A549 (cell line): ENCODE results near the gene SH3RF1. TPM values are rescaled to one million over a fixed set of nuclear protein-coding genes. Genes with fewer than 3 reads are reported as not detected.

Source experiments
- ATAC-seq, 2 experiments: fragments of 200-7000 bp in 1 of 2; fragments of >200 bp in 1 of 2; cut with Nextera tagmentation in 1 of 2; cut with Tn5 transposase in 1 of 2; 3 replicates each; pipeline versions ENCODE4 v1.8.0 to v1.9.1; 2018 to 2020; ENCODE audit warnings: mild to moderate bottlenecking in 1 of 2, moderate library complexity in 1 of 2
- CTCF ChIA-PET: fragments of 300-600 bp; sonication (Branson Sonifier 250); formaldehyde crosslinking; extraction: SDS; loops from one replicate; lab custom pipeline; 2021; ENCODE audit warnings: antibody characterized with exemption, inconsistent platforms; lab: Yijun Ruan, JAX
- POLR2A ChIA-PET: fragments of 350-600 bp; formaldehyde crosslinking; extraction: SDS; loops from one replicate; lab custom pipeline; 2021; ENCODE audit warnings: antibody characterized with exemption, inconsistent platforms; lab: Yijun Ruan, JAX
- DNase-seq, 2 experiments: peaks; one replicate each; pipeline versions ENCODE4 v3.0.0 to v3.0.0-alpha.2; 2011 to 2016; ENCODE audit warnings: low read depth in 1 of 2, low spot score in 1 of 2
- FAIRE-seq: peaks from 2 replicates; lab custom pipeline; 2011; peaks lifted over from hg19 to GRCh38; lab: Jason Lieb, UNC
- H3K27ac ChIP-seq, 2 experiments: fragments of >200 bp; sonication (Bioruptor Twin); formaldehyde crosslinking; 3 replicates each; pipeline ENCODE4 v1.5.1; 2016 to 2017
- H3K4me1 ChIP-seq: fragments of >200 bp; sonication (Bioruptor Twin); formaldehyde crosslinking; 3 replicates; pipeline ENCODE4 v1.6.1; 2016
- H3K4me2 ChIP-seq: fragments of >200 bp; sonication (Bioruptor Twin); formaldehyde crosslinking; 3 replicates; pipeline ENCODE4 v1.6.1; 2016
- H3K4me3 ChIP-seq: fragments of >200 bp; sonication (Bioruptor Twin); formaldehyde crosslinking; 3 replicates; pipeline ENCODE4 v1.5.1; 2016
- H3K9me3 ChIP-seq: fragments of >200 bp; sonication (Bioruptor Twin); formaldehyde crosslinking; 3 replicates; pipeline ENCODE4 v1.6.1; 2016
- CBX2 ChIP-seq: fragments of 200-600 bp; sonication (generic); IDR thresholded peaks from 2 replicates; pipeline ENCODE4 v1.6.1; 2016; ENCODE audit warnings: low read depth, mild to moderate bottlenecking, borderline replicate concordance
- CHD2 ChIP-seq: fragments of 150-350 bp; IDR thresholded peaks from 2 replicates; pipeline ENCODE4 v1.6.1; 2014; ENCODE audit warnings: low read length; ENCODE audit not compliant: partially characterized antibody
- CHD4 ChIP-seq: fragments of 200-600 bp; sonication (generic); IDR thresholded peaks from 2 replicates; pipeline ENCODE4 v1.6.1; 2016; ENCODE audit warnings: antibody characterized with exemption, mild to moderate bottlenecking, borderline replicate concordance
- EHMT2 ChIP-seq: fragments of 200-600 bp; sonication (generic); IDR thresholded peaks from 2 replicates; pipeline ENCODE4 v1.6.1; 2016; ENCODE audit warnings: antibody characterized with exemption, low read depth, mild to moderate bottlenecking, moderate library complexity
- ELK1 ChIP-seq: fragments of 150-350 bp; IDR thresholded peaks from 2 replicates; pipeline ENCODE4 v1.6.1; 2014; ENCODE audit warnings: low read depth, mild to moderate bottlenecking, low read length
- EP300 ChIP-seq, 2 experiments: fragments of >200 bp; sonication (Bioruptor Twin); formaldehyde crosslinking; IDR thresholded peaks; 2 replicates in 1 of 2; 3 replicates in 1 of 2; pipeline ENCODE4 v1.6.1; 2016 to 2017
- HOXB5 ChIP-seq: fragments of 250-450 bp; sonication (Bioruptor Pico); IDR thresholded peaks from 2 replicates; pipeline ENCODE4 v1.5.0; 2020; ENCODE audit warnings: mild to moderate bottlenecking, moderate library complexity
- JUNB ChIP-seq: fragments of >200 bp; sonication (Bioruptor Twin); formaldehyde crosslinking; IDR thresholded peaks from 2 replicates; pipeline ENCODE4 v1.6.1; 2016
- NFE2L2 ChIP-seq: fragments of 150-350 bp; conservative IDR thresholded peaks from 2 replicates; pipeline ENCODE4 v1.6.1; 2014; ENCODE audit warnings: low read length
- PBX3 ChIP-seq: IDR thresholded peaks from 2 replicates; pipeline ENCODE4 v1.6.1; 2012
- RCOR1 ChIP-seq: fragments of 150-350 bp; IDR thresholded peaks from 2 replicates; pipeline ENCODE4 v1.6.1; 2014; ENCODE audit warnings: antibody characterized with exemption, low read length, low read depth
- RFX5 ChIP-seq: fragments of 450-650 bp; IDR thresholded peaks from 2 replicates; pipeline ENCODE4 v1.7.1; 2014; ENCODE audit warnings: antibody characterized with exemption, mild to moderate bottlenecking, moderate library complexity
- ZFP36 ChIP-seq: fragments of 450-650 bp; IDR thresholded peaks from 2 replicates; pipeline ENCODE4 v1.6.1; 2014; ENCODE audit warnings: borderline replicate concordance; ENCODE audit not compliant: partially characterized antibody
- ZNF302 ChIP-seq: fragments of 250-450 bp; sonication (Bioruptor Pico); IDR thresholded peaks from 2 replicates; pipeline ENCODE4 v1.9.0; 2021; ENCODE audit warnings: inconsistent platforms, mild to moderate bottlenecking, moderate library complexity
- ZSCAN20 ChIP-seq: fragments of 250-450 bp; sonication (Bioruptor Pico); IDR thresholded peaks from 2 replicates; pipeline ENCODE4 v1.8.0; 2022; ENCODE audit warnings: mild to moderate bottlenecking, moderate library complexity
- WGBS: methylation state at CpG from one replicate; pipeline ENCODE4 v1.1.6; 2017; ENCODE audit errors: missing lambda C conversion rate; 5-methylcytosine and 5-hydroxymethylcytosine counted together
- polyA plus RNA-seq, 4 experiments: library from polyadenylated mRNA; depleted of rRNA in 3 of 4; stranded (reverse); fragments of >200 nt; fragmentation: RNase III in 1 of 4; extraction: RNeasy Plus Mini Kit Qiagen cat#74134 plus additional on column Dnase treatment in 1 of 4; gene quantifications; 2 replicates in 3 of 4; 3 replicates in 1 of 4; pipeline ENCODE4 v1.2.3, GENCODE V29; 2011 to 2017
- TF ChIP-seq, protein P1 (sequence below): fragments of >200 bp; sonication (Bioruptor Twin); formaldehyde crosslinking; IDR thresholded peaks from 2 replicates; pipeline ENCODE4 v1.6.1; 2016
- TF ChIP-seq, protein P2 (sequence below): IDR thresholded peaks from 2 replicates; pipeline ENCODE4 v1.6.1; 2012
- TF ChIP-seq, protein P3 (sequence below): fragments of 200-600 bp; sonication (generic); IDR thresholded peaks from 2 replicates; pipeline ENCODE4 v1.6.1; 2016; ENCODE audit warnings: antibody characterized with exemption, mild to moderate bottlenecking, moderate library complexity
- TF ChIP-seq, protein P4 (sequence below): fragments of >200 bp; sonication (Bioruptor Twin); formaldehyde crosslinking; IDR thresholded peaks from 3 replicates; pipeline ENCODE4 v1.6.1; 2016
- TF ChIP-seq, protein P5 (sequence below): IDR thresholded peaks from 2 replicates; pipeline ENCODE4 v1.6.1; 2012; ENCODE audit warnings: low read depth, borderline replicate concordance
- TF ChIP-seq, protein P6 (sequence below): fragments of 450-650 bp; IDR thresholded peaks from 2 replicates; pipeline ENCODE4 v1.6.1; 2014; ENCODE audit warnings: antibody characterized with exemption

Gene SH3RF1
- polyA plus RNA-seq, 2 of the 4 experiments (the other 2 are of a cell fraction) = 8.0 to 15.1 TPM

GRCh38 chr4:169050284-169050683, 220.5 kb downstream of the SH3RF1 start:
- H3K9me3 ChIP-seq = no peaks in the 10 kb centered on the region
- no peak overlapping the region for H3K27ac ChIP-seq
- no peak for FAIRE-seq
- H3K4me1 ChIP-seq = no peaks in the 10 kb centered on the region
- H3K4me2 ChIP-seq = no peak overlapping the region
- TF ChIP-seq CBX2 (no peak), EHMT2 (no peak), ZSCAN20 (CRISPR knock-in tag) (no peak), ZNF302 (no peak), RFX5 (no peak), EP300 (IDR thresholded peaks at IDR 0.05) (no peak), CHD4 (no peak)
- TF ChIP-seq, protein P1, sequence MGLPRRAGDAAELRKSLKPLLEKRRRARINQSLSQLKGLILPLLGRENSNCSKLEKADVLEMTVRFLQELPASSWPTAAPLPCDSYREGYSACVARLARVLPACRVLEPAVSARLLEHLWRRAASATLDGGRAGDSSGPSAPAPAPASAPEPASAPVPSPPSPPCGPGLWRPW = no peak
- POLR2A ChIA-PET = no interaction called here
- WGBS = 87% methylated on average over 7 of the region's 7 CpGs
- DNase-seq = no peak
- H3K4me3 ChIP-seq = no peak overlapping the region
- CTCF ChIA-PET = interaction anchor here (1.4 kb wide), 1 partner anchor 8 kb away, joined by 4 read pairs; no protein-coding TSS in a partner anchor
- no peak for ATAC-seq

DNA sequence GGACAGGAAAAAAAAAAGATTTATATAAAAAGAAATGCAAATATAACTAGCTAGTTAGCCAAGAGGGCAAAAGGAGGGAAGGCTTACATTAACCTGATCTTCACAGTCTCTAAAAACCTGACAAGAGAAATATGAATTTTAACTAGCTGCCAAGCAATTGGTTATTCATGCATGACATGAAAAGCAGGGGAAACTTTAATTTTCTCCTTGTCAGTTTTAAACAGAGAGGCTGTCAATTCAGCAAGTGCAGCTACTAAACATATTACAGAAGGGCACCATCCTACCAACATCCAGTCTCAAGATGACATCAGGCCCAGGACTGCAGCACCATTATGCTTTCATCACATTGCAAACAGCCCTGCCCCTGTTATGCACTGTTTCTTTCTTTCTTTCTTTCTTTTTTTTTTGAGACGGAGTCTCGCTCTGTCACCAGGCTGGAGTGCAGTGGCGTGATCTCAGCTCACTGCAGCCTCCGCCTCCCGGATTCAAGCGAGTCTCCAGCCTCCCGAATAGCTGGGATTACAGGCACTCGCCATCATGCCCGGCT, 221.8 kb downstream of the SH3RF1 start:
- H3K27ac ChIP-seq = no peak overlapping the region
- WGBS = 92% methylated on average over 9 of the region's 9 CpGs
- FAIRE-seq (no peak), DNase-seq (no peak), ATAC-seq (no peak)
- TF ChIP-seq, protein P2, sequence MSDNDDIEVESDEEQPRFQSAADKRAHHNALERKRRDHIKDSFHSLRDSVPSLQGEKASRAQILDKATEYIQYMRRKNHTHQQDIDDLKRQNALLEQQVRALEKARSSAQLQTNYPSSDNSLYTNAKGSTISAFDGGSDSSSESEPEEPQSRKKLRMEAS = no peak
- TF ChIP-seq EP300 (IDR thresholded peaks at IDR 0.05) (no peak), NFE2L2 (no peak), PBX3 (no peak), CHD2 (no peak), ZFP36 (no peak), ELK1 (no peak), RCOR1 (no peak), HOXB5 (CRISPR knock-in tag) (no peak), JUNB (no peak)
- TF ChIP-seq, protein P1 = no peak
- TF ChIP-seq, protein P3, sequence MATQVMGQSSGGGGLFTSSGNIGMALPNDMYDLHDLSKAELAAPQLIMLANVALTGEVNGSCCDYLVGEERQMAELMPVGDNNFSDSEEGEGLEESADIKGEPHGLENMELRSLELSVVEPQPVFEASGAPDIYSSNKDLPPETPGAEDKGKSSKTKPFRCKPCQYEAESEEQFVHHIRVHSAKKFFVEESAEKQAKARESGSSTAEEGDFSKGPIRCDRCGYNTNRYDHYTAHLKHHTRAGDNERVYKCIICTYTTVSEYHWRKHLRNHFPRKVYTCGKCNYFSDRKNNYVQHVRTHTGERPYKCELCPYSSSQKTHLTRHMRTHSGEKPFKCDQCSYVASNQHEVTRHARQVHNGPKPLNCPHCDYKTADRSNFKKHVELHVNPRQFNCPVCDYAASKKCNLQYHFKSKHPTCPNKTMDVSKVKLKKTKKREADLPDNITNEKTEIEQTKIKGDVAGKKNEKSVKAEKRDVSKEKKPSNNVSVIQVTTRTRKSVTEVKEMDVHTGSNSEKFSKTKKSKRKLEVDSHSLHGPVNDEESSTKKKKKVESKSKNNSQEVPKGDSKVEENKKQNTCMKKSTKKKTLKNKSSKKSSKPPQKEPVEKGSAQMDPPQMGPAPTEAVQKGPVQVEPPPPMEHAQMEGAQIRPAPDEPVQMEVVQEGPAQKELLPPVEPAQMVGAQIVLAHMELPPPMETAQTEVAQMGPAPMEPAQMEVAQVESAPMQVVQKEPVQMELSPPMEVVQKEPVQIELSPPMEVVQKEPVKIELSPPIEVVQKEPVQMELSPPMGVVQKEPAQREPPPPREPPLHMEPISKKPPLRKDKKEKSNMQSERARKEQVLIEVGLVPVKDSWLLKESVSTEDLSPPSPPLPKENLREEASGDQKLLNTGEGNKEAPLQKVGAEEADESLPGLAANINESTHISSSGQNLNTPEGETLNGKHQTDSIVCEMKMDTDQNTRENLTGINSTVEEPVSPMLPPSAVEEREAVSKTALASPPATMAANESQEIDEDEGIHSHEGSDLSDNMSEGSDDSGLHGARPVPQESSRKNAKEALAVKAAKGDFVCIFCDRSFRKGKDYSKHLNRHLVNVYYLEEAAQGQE = no peak
- TF ChIP-seq, protein P4, sequence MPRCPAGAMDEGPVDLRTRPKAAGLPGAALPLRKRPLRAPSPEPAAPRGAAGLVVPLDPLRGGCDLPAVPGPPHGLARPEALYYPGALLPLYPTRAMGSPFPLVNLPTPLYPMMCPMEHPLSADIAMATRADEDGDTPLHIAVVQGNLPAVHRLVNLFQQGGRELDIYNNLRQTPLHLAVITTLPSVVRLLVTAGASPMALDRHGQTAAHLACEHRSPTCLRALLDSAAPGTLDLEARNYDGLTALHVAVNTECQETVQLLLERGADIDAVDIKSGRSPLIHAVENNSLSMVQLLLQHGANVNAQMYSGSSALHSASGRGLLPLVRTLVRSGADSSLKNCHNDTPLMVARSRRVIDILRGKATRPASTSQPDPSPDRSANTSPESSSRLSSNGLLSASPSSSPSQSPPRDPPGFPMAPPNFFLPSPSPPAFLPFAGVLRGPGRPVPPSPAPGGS = no peak
- TF ChIP-seq, protein P5, sequence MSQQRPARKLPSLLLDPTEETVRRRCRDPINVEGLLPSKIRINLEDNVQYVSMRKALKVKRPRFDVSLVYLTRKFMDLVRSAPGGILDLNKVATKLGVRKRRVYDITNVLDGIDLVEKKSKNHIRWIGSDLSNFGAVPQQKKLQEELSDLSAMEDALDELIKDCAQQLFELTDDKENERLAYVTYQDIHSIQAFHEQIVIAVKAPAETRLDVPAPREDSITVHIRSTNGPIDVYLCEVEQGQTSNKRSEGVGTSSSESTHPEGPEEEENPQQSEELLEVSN = no peak
- TF ChIP-seq, protein P6, sequence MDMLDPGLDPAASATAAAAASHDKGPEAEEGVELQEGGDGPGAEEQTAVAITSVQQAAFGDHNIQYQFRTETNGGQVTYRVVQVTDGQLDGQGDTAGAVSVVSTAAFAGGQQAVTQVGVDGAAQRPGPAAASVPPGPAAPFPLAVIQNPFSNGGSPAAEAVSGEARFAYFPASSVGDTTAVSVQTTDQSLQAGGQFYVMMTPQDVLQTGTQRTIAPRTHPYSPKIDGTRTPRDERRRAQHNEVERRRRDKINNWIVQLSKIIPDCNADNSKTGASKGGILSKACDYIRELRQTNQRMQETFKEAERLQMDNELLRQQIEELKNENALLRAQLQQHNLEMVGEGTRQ = no peak
- TF ChIP-seq, all 56 proteins: peak for 0
- no peak overlapping the region for H3K4me3 ChIP-seq
- ChIA-PET POLR2A (no interaction called here), CTCF (interaction anchor here (0.6 to 0.7 kb wide), 2 partner anchors 27 to 76 kb away, joined by 3 read pairs; no protein-coding TSS in a partner anchor)
- no peaks in the 10 kb centered on the region for H3K9me3 ChIP-seq
- H3K4me1 ChIP-seq = no peaks in the 10 kb centered on the region
- H3K4me2 ChIP-seq = no peak overlapping the region
